ENCODE data around the gene BMF. TPM values are rescaled to one million over a fixed set of nuclear protein-coding genes. Genes with fewer than 3 reads are reported as not detected.

BMF gene
- total and polyA plus RNA-seq, 2 of the 4 experiments (the other 2 are of a cell fraction), result 2.4 to 2.9 TPM

DNA sequence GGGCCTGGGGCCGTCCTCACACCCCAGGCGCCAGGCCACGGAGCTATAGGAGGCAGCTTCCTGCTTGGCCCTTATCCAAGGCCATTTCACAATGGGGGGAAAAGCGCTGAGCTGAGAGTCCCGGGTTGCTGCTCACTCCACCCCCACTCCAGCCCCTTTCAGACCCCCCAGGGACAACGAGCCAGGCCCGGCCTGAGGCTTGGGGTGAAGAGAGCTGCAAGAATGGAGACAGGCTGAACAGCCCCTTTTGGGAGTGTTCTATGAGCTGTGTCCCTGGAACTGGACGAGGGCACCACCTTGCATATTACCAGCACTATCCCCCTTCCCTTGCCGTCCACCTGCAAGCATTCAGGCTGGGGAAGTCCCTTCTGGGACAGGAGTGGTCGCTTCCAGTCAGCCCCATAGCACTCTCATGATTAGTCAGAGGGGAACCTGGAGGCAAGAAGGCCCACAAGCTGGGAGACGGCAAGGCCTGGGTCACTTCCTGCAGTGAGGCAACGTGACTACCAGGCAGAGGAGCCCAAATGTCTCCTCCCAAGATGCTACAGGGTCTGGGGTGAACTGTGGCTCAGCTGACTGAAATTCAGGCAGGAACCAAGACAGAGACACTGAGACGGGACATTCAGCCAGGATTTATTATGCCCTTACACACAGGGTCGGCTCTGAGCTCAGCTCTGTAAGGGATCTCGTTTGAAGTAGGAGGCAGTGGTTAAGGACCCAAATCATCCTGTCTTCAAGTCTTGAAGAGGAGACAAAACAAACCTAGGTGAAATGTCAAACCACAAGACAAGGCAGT is 61.1 kb downstream of the BMF start:
- dilution Hi-C loops (cut with HindIII; ENCODE audit: low sequenced_read_pairs, unreplicated experiment) (no loop called here), intact Hi-C loops (cut with micrococcal nuclease) (loop anchor here (5.0 kb wide), 1 partner anchor 115 kb away; the partner anchor contains the start of gene BUB1B), in situ Hi-C loops (cut with MboI; ENCODE audit: low sequenced_read_pairs) (loop anchor here (5.0 to 10.0 kb wide), 3 partner anchors 120 to 377 kb away; no protein-coding TSS in a partner anchor)
- peak overlapping the region; percentile 96 for H3K4ac ChIP-seq (ENCODE audit: low read depth, low read length)
- peak overlapping the region; percentile 30 to 83; a peak in 3 of 4 replicates for H4K8ac ChIP-seq (ENCODE audit: low read depth in 2 of 2, low read length in 2 of 2)
- ChIA-PET POLR2A (ENCODE audit: unreplicated experiment) (no interaction called here), CTCF (interaction anchor here (0.6 to 5.2 kb wide), 8 partner anchors 8 to 1230 kb away, joined by 3 to 26 read pairs (median 3); partner anchors contain the start of gene SRP14)
- peaks cover 19% of the 10 kb centered on the region for H3K4me1 ChIP-seq (ENCODE audit: control insufficient read depth, insufficient read depth, low read length)
- ATAC-seq (ENCODE audit: low read depth) (0 out of 2 replicates have a peak, but pooled peaks have one; percentile 2), DNase-seq (peak; percentile 87)
- H3K27ac ChIP-seq (ENCODE audit: insufficient read depth, low read length), result no peak overlapping the region; the same call in 1 of the 2 replicates
- peaks cover 0 to 30% of the 10 kb centered on the region in 2 experiments; a peak in 3 of 4 replicates for H3K79me1 ChIP-seq (ENCODE audit: low read depth in 1 of 2, low read length in 2 of 2)
- peak overlapping the region; percentile 12; the same call in 1 of the 2 replicates for H3K18ac ChIP-seq (ENCODE audit: low read depth, low read length)
- H4K20me1 ChIP-seq (ENCODE audit: insufficient read depth, low read length), result no peaks in the 10 kb centered on the region
- no peaks in the 10 kb centered on the region for H3K36me3 ChIP-seq (ENCODE audit: control insufficient read depth, insufficient read depth, low read length)
- no peaks in the 10 kb centered on the region for H3K27me3 ChIP-seq (ENCODE audit: control insufficient read depth, insufficient read depth, low read length)
- H2BK20ac ChIP-seq (ENCODE audit: low read depth, low read length), result peak overlapping the region; percentile 80
- H3K9me1 ChIP-seq (ENCODE audit: insufficient read depth, low read length), result peaks cover 26% of the 10 kb centered on the region
- peak overlapping the region; percentile 49; the same call in 2 of the 3 replicates for H2BK15ac ChIP-seq (ENCODE audit: low read depth, low read length)
- no peak overlapping the region for H3K4me2 ChIP-seq (ENCODE audit: low read depth, low read length)
- H3K56ac ChIP-seq (ENCODE audit: extremely low read depth, insufficient read depth, low read length), result no peak overlapping the region
- no peaks in the 10 kb centered on the region for H3K9me3 ChIP-seq (ENCODE audit: control insufficient read depth, insufficient read depth, low read length)
- peak overlapping the region; percentile 29; the same call in 1 of the 2 replicates for H4K5ac ChIP-seq (ENCODE audit: low read depth, low read length)
- H3K4me3 ChIP-seq (ENCODE audit: insufficient read depth, low read depth, low read length), result no peak overlapping the region
- peak overlapping the region; percentile 88 for H3K14ac ChIP-seq (replicated peaks; ENCODE audit: low read depth, low read length)
- H3K9ac ChIP-seq (ENCODE audit: low read depth, low read length), result no peak overlapping the region
- no TSS peak for BruUV-seq (replicated peaks)
- peak overlapping the region; percentile 42 for H2BK5ac ChIP-seq (ENCODE audit: low read depth, low read length, poor library complexity, severe bottlenecking)
- peak overlapping the region; percentile 83 for H2AFZ ChIP-seq (replicated peaks; ENCODE audit: low read length, poor library complexity)
- peak; percentile 12; the same call in 1 of the 2 replicates for TF ChIP-seq SMC3 (IDR thresholded peaks at IDR 0.05; ENCODE audit: low read depth, low read length)
- no peak; the same call in 1 of the 2 replicates for TF ChIP-seq MAZ (IDR thresholded peaks at IDR 0.05; ENCODE audit: borderline replicate concordance, low read depth, low read length)
- no peak for TF ChIP-seq POLR2A (IDR thresholded peaks at IDR 0.05; ENCODE audit: low read depth, low read length)
- TF ChIP-seq USF2 (IDR thresholded peaks at IDR 0.05; ENCODE audit: low read depth, low read length), result peak; percentile 46; the same call in 1 of the 2 replicates
- peak; percentile 61 for TF ChIP-seq CEBPB (IDR thresholded peaks at IDR 0.05; ENCODE audit: low read depth, low read length)
- no peak for TF ChIP-seq CTCF (conservative IDR thresholded peaks at IDR 0.05; ENCODE audit: low read depth, low read length)
- peak; percentile 34 for TF ChIP-seq FOS (IDR thresholded peaks at IDR 0.05; ENCODE audit: low read depth, low read length)
- 0 out of 2 replicates have a peak, but pooled peaks have one; percentile 17 for TF ChIP-seq RAD21 (IDR thresholded peaks at IDR 0.05; ENCODE audit: low read length)
- TF ChIP-seq NFE2L2 (IDR thresholded peaks at IDR 0.05; ENCODE audit: low read depth, low read length), result 0 out of 2 replicates have a peak, but pooled peaks have one; percentile 15
- peak overlapping the region; percentile 83 for H4K91ac ChIP-seq (ENCODE audit: insufficient read depth, low read depth, low read length)
- no CpG with 5 or more reads among the region's 15 CpGs for WGBS, 2 experiments (ENCODE audit: extremely low coverage in 2 of 2, insufficient read length in 1 of 2)
- peak overlapping the region; percentile 89 for H2AK5ac ChIP-seq (ENCODE audit: low read depth, low read length)
- peak overlapping the region; percentile 93 for H3K23ac ChIP-seq (ENCODE audit: low read depth, low read length)
- peak overlapping the region; percentile 75 for H2AK9ac ChIP-seq (replicated peaks; ENCODE audit: low read depth, low read length, poor library complexity)
- peak overlapping the region; percentile 92 for H2BK120ac ChIP-seq (ENCODE audit: low read depth, low read length)
